Parathyroid adenoma (tissue), 2 donors: ENCODE data around the gene SUPT3H.

Experiments
- H2AFZ ChIP-seq: fragments of 300-600 bp; sonication (generic); one replicate; pipeline ENCODE4 v1.7.0; 2017; ENCODE audit warnings: antibody characterized with exemption, mild to moderate bottlenecking
- H3K27ac ChIP-seq: fragments of 300-600 bp; sonication (generic); one replicate; pipeline ENCODE4 v1.7.0; 2017
- H3K27me3 ChIP-seq: fragments of 300-600 bp; sonication (generic); one replicate; pipeline ENCODE4 v1.7.0; 2017; ENCODE audit warnings: low read length; ENCODE audit not compliant: control insufficient read depth, insufficient read depth
- H3K36me3 ChIP-seq: fragments of 300-600 bp; sonication (generic); one replicate; pipeline ENCODE4 v1.7.0; 2017; ENCODE audit warnings: low read length; ENCODE audit not compliant: control insufficient read depth, insufficient read depth
- H3K4me1 ChIP-seq: fragments of 300-600 bp; sonication (generic); one replicate; pipeline ENCODE4 v1.7.0; 2017; ENCODE audit warnings: control low read depth
- H3K4me2 ChIP-seq: fragments of 300-600 bp; sonication (generic); one replicate; pipeline ENCODE4 v1.7.0; 2017; ENCODE audit warnings: low read length
- H3K4me3 ChIP-seq: fragments of 300-600 bp; sonication (generic); one replicate; pipeline ENCODE4 v1.7.0; 2017; ENCODE audit warnings: low read depth, low read length
- H3K79me2 ChIP-seq: fragments of 300-600 bp; sonication (generic); one replicate; pipeline ENCODE4 v1.7.0; 2017; ENCODE audit warnings: control low read depth
- H3K9ac ChIP-seq: fragments of 300-600 bp; sonication (generic); one replicate; pipeline ENCODE4 v1.7.0; 2017; ENCODE audit warnings: mild to moderate bottlenecking
- H3K9me3 ChIP-seq: fragments of 300-600 bp; sonication (generic); one replicate; pipeline ENCODE4 v1.7.0; 2017; ENCODE audit warnings: low read length; ENCODE audit not compliant: control insufficient read depth
- TF ChIP-seq, protein P1 (sequence below): fragments of 300-600 bp; sonication (generic); IDR thresholded peaks from one replicate; pipeline ENCODE4 v1.7.0; 2017; ENCODE audit warnings: antibody characterized with exemption, mild to moderate bottlenecking
- donor health status: primary hyperparathyroidism.

SUPT3H gene

DNA sequence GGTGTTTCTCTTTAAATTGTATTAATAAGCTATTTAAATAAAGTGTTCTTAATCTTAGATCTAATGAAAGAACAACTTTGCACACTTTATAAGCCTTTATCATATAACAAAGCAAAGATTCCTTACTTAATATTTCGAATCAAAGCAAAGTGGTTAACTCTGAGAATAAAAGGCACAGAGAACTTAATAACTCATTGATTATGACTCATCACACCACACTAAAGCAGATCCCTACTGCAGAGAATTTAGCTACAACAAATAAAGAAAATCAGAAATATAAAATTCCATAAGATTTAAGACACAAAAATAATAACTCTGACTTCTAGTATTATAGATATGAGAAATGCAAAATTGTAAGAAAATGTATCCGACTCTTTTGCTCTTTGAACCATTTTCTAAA is 185.2 kb downstream of the SUPT3H start:
- H3K79me2 ChIP-seq: no peaks in the 10 kb centered on the region
- H3K4me1 ChIP-seq: no peaks in the 10 kb centered on the region

DNA sequence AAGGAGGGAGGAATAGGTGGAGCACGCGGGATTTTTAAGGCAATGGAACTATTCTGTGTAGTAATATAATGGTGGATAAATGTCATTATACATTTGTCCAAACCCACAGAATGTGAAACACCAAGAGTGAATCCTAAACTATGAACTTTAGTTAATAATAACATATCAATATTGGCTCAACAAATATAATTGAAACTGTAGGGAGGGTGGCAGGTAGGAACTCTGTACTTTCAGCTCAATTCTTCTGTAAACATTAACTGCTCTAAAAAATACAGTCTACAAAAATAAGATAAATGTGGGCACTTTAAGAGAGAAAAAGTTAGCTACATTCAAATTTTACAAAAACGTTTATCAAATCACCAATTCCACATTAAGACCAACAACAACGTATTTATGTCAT is 186.3 kb downstream of the SUPT3H start:
- Histone ChIP-seq H3K9ac (no peak overlapping the region), H3K4me2 (no peak overlapping the region), H3K27me3 (no peaks in the 10 kb centered on the region), H3K27ac (no peak overlapping the region), H3K4me1 (no peaks in the 10 kb centered on the region), H3K79me2 (no peaks in the 10 kb centered on the region), H2AFZ (no peak overlapping the region), H3K4me3 (no peak overlapping the region), H3K9me3 (no peaks in the 10 kb centered on the region), H3K36me3 (no peaks in the 10 kb centered on the region)
- TF ChIP-seq, protein P1, sequence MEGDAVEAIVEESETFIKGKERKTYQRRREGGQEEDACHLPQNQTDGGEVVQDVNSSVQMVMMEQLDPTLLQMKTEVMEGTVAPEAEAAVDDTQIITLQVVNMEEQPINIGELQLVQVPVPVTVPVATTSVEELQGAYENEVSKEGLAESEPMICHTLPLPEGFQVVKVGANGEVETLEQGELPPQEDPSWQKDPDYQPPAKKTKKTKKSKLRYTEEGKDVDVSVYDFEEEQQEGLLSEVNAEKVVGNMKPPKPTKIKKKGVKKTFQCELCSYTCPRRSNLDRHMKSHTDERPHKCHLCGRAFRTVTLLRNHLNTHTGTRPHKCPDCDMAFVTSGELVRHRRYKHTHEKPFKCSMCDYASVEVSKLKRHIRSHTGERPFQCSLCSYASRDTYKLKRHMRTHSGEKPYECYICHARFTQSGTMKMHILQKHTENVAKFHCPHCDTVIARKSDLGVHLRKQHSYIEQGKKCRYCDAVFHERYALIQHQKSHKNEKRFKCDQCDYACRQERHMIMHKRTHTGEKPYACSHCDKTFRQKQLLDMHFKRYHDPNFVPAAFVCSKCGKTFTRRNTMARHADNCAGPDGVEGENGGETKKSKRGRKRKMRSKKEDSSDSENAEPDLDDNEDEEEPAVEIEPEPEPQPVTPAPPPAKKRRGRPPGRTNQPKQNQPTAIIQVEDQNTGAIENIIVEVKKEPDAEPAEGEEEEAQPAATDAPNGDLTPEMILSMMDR: no peak

More for the DNA sequence above, 185.2 kb downstream of the SUPT3H start:
- Histone ChIP-seq H3K4me3 (no peak overlapping the region), H3K9ac (no peak overlapping the region), H3K9me3 (no peaks in the 10 kb centered on the region), H2AFZ (no peak overlapping the region), H3K36me3 (no peaks in the 10 kb centered on the region), H3K27ac (no peak overlapping the region), H3K27me3 (no peaks in the 10 kb centered on the region), H3K4me2 (no peak overlapping the region)
- TF ChIP-seq, protein P1: no peak

DNA sequence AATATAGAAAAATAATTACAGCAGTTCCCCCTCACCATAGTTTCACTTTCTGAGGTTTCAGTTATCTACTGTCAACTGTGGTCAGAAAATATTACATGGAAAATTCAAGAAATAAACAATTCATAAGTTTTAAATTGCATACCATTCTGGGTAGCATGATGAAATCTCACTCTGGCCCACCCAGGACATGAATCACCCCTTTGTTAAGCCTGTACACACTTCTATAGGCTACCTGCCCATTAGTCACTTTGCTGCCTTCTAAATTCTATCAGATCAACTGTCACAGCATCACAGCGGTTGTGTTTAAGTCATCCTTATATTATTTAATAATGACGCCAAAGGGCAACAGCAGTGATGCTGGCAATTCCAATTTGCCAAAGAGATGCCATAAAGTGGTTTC is 189.9 kb downstream of the SUPT3H start:
- Histone ChIP-seq H3K27me3 (no peaks in the 10 kb centered on the region), H3K36me3 (no peaks in the 10 kb centered on the region), H3K4me3 (no peak overlapping the region), H3K79me2 (no peaks in the 10 kb centered on the region), H3K9me3 (no peaks in the 10 kb centered on the region), H2AFZ (no peak overlapping the region), H3K4me2 (no peak overlapping the region), H3K27ac (no peak overlapping the region), H3K9ac (no peak overlapping the region), H3K4me1 (no peaks in the 10 kb centered on the region)
- TF ChIP-seq, protein P1: no peak

DNA sequence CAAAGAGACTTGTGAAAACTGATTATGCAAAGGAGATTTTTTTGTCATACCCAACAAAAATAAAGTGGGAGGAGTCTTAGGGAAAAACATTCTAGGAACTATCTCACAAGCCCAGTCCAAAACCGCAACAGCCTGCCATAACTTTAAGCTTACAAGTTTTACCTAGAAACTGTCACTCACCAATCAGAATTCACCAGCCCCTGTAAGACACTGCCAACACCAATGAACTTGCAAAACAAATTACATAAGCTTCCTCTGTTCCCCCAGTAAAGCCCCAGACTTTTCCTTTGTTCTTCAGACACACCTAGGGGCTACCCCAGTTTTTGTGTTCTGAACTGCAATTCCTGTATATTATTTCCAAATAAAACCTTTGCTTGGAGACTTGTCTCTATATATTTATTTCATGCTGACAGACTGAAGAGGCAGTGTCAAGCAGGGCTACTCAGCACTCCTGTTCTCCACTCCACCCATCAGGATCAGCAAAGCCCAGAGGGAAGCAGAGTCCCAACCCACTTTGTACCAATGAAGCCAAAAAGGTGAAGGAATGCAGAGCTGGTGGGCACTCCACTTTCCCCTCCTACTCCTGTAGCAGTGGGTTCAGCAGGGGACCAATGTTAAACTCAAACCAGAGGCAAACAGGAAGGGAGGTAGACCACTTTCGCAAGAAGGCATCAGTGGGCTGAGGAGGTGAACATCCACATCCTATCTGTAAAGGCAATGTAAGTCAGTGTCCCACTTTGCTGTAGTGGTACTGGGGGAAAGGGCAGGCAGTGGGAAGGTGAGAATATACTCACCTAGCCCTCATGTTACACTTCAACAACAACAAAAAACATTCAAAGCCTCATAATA is 192.1 kb downstream of the SUPT3H start:
- no peaks in the 10 kb centered on the region for H3K79me2 ChIP-seq
- H3K4me2 ChIP-seq: no peak overlapping the region
- TF ChIP-seq, protein P1: no peak
- no peaks in the 10 kb centered on the region for H3K9me3 ChIP-seq
- no peaks in the 10 kb centered on the region for H3K36me3 ChIP-seq
- no peaks in the 10 kb centered on the region for H3K4me1 ChIP-seq
- no peak overlapping the region for H3K27ac ChIP-seq
- H3K4me3 ChIP-seq: no peak overlapping the region
- no peak overlapping the region for H3K9ac ChIP-seq
- no peak overlapping the region for H2AFZ ChIP-seq
- H3K27me3 ChIP-seq: no peaks in the 10 kb centered on the region

DNA sequence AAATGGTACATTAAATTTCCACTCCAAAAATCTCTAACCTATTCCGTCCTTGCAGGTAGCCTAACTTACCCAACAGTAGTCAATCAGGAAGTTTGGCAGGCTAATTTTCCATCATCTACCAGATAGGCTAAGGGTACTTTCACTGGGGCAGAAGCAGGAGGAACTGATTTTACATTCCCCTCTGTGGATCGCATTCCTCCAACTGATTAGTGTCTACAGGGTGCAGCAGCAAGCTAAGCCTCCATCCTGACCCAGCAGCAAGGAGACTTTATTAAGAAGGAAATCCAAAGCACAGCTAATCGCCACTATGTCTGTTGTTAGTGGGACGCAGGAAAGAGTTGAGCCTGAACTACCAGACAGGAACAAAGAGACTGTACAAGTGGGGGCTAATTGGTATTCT is 192.8 kb downstream of the SUPT3H start:
- no peak overlapping the region for H3K4me2 ChIP-seq
- no peak overlapping the region for H3K9ac ChIP-seq
- no peaks in the 10 kb centered on the region for H3K79me2 ChIP-seq
- H3K4me1 ChIP-seq: no peaks in the 10 kb centered on the region
- no peaks in the 10 kb centered on the region for H3K27me3 ChIP-seq
- TF ChIP-seq, protein P1: no peak
- no peak overlapping the region for H2AFZ ChIP-seq
- no peaks in the 10 kb centered on the region for H3K9me3 ChIP-seq
- H3K4me3 ChIP-seq: no peak overlapping the region
- H3K36me3 ChIP-seq: no peaks in the 10 kb centered on the region
- no peak overlapping the region for H3K27ac ChIP-seq
